Measurements from ENCODE around the gene SLC25A44. TPM values are rescaled to one million over a fixed set of nuclear protein-coding genes. Genes with fewer than 3 reads are reported as not detected.

The SLC25A44 gene
- total RNA-seq, 3 donors from 2014 or later: 19.8 to 31.1 (median 24.8) TPM

GRCh38 chr1:156244712-156245111 is 50.8 kb downstream of the SLC25A44 start:
- Histone ChIP-seq H3K4me1 (ENCODE audit: low read depth) (peaks cover 16% of the 10 kb centered on the region), H3K9me3 (no peaks in the 10 kb centered on the region), H3K36me3 (ENCODE audit: low read depth) (no peaks in the 10 kb centered on the region), H3K4me3 (no peak overlapping the region)
- no peak for TF ChIP-seq CTCF (IDR thresholded peaks at IDR 0.05)
- DNase-seq (no peak), ATAC-seq (no peak)
- intact Hi-C loops (cut with DNase I, micrococcal nuclease): no loop called here

GRCh38 chr1:156245451-156246232 is 51.7 kb downstream of the SLC25A44 start:
- intact Hi-C loops (cut with DNase I, micrococcal nuclease): no loop called here
- no peaks in the 10 kb centered on the region for H3K9me3 ChIP-seq
- peak; percentile 53 for ATAC-seq
- no peaks in the 10 kb centered on the region for H3K36me3 ChIP-seq (ENCODE audit: low read depth)
- DNase-seq: peak in 2 of 3 donors; percentile 38 to 53
- no peak for TF ChIP-seq CTCF (IDR thresholded peaks at IDR 0.05)
- peaks cover 16% of the 10 kb centered on the region for H3K4me1 ChIP-seq (ENCODE audit: low read depth)
- no peak overlapping the region for H3K4me3 ChIP-seq

GRCh38 chr1:156246241-156246780 is 52.4 kb downstream of the SLC25A44 start:
- no peaks in the 10 kb centered on the region for H3K36me3 ChIP-seq (ENCODE audit: low read depth)
- no peak for TF ChIP-seq CTCF (IDR thresholded peaks at IDR 0.05)
- DNase-seq (no peak), ATAC-seq (no peak)
- H3K9me3 ChIP-seq: no peaks in the 10 kb centered on the region
- peaks cover 16% of the 10 kb centered on the region for H3K4me1 ChIP-seq (ENCODE audit: low read depth)
- intact Hi-C loops (cut with DNase I, micrococcal nuclease): no loop called here
- no peak overlapping the region for H3K4me3 ChIP-seq

- peaks cover 16% of the 10 kb centered on the region for H3K4me1 ChIP-seq (ENCODE audit: low read depth)
- ATAC-seq (peak; percentile 27), DNase-seq (no peak)
- no peak for TF ChIP-seq CTCF (IDR thresholded peaks at IDR 0.05)
- no peaks in the 10 kb centered on the region for H3K36me3 ChIP-seq (ENCODE audit: low read depth)
- intact Hi-C loops (cut with DNase I, micrococcal nuclease): no loop called here
- H3K9me3 ChIP-seq: no peaks in the 10 kb centered on the region
- H3K4me3 ChIP-seq: no peak overlapping the region
These were observed 53.0 kb downstream of the SLC25A44 start for GRCh38 chr1:156246781-156247459.

- Histone ChIP-seq H3K4me3 (no peak within 1 kb of the TSS), H3K4me1 (ENCODE audit: low read depth) (peaks cover 16% of the 10 kb centered on the region), H3K36me3 (ENCODE audit: low read depth) (no peaks in the 10 kb centered on the region), H3K9me3 (no peaks in the 10 kb centered on the region)
- intact Hi-C loops (cut with DNase I, micrococcal nuclease): no loop called here
- no peak for TF ChIP-seq CTCF (IDR thresholded peaks at IDR 0.05)
- ATAC-seq (peak; percentile 21), DNase-seq (peak in 1 of 3 donors; percentile 19)
These were observed 53.8 kb downstream of the SLC25A44 start, which contains the start of gene PAQR6 for GRCh38 chr1:156247460-156248322. TSS of gene PAQR6 (minus strand) at chr1:156248056. CDS start at chr1:156246731, 1,325 bp downstream.

Measured in mucosa of descending colon (tissue), 3 donors.